DND-41 (cell line): ENCODE results near the gene COL4A6.

Source experiments
- ATAC-seq: fragments of 200-7000 bp; cut with Tn5 transposase; 3 replicates; pipeline ENCODE4 v1.9.1; 2021; ENCODE audit warnings: low read depth; ENCODE audit not compliant: insufficient read depth
- DNase-seq: peaks from one replicate; pipeline ENCODE4 v3.0.0-alpha.2; 2020
- H2AFZ ChIP-seq: 2 replicates; pipeline ENCODE4 v1.6.0; 2012; ENCODE audit warnings: low read depth, low read length
- H3K27ac ChIP-seq: 2 replicates; pipeline ENCODE4 v1.5.1; 2012; ENCODE audit warnings: low read length, inconsistent platforms
- H3K27me3 ChIP-seq: fragments of 200-600 bp; sonication (generic); 2 replicates; pipeline ENCODE4 v1.6.0; 2012; ENCODE audit warnings: low read length, mild to moderate bottlenecking, inconsistent platforms; ENCODE audit not compliant: insufficient read depth, poor library complexity
- H3K36me3 ChIP-seq: 2 replicates; pipeline ENCODE4 v1.5.1; 2012; ENCODE audit warnings: low read length, inconsistent platforms; ENCODE audit not compliant: insufficient read depth
- H3K4me1 ChIP-seq: 2 replicates; pipeline ENCODE4 v1.5.1; 2012; ENCODE audit warnings: mild to moderate bottlenecking, low read length; ENCODE audit not compliant: insufficient read depth
- H3K4me2 ChIP-seq: 2 replicates; pipeline ENCODE4 v1.6.0; 2012; ENCODE audit warnings: mild to moderate bottlenecking, moderate library complexity, low read length, inconsistent platforms; ENCODE audit not compliant: insufficient read depth
- H3K4me3 ChIP-seq, 2 experiments: fragments of 200-600 bp in 1 of 2; shearing (Covaris generic) in 1 of 2; 2 replicates each; pipeline ENCODE4 v1.5.1; 2012 to 2016; ENCODE audit warnings: inconsistent platforms in 2 of 2, low read length in 2 of 2, mild to moderate bottlenecking in 2 of 2, low read depth in 1 of 2, moderate library complexity in 1 of 2
- H3K79me2 ChIP-seq: 2 replicates; pipeline ENCODE4 v1.6.0; 2012; ENCODE audit warnings: low read length, inconsistent platforms; ENCODE audit not compliant: insufficient read depth
- H3K9ac ChIP-seq: 2 replicates; pipeline ENCODE4 v1.6.0; 2012; ENCODE audit warnings: low read depth, mild to moderate bottlenecking, inconsistent platforms, low read length, moderate library complexity
- H3K9me3 ChIP-seq: 2 replicates; pipeline ENCODE4 v1.5.1; 2012; ENCODE audit warnings: low read length, moderate library complexity, mild to moderate bottlenecking, inconsistent platforms; ENCODE audit not compliant: insufficient read depth, severe bottlenecking
- H4K20me1 ChIP-seq: 2 replicates; pipeline ENCODE4 v1.6.0; 2012; ENCODE audit warnings: low read length; ENCODE audit not compliant: insufficient read depth
- CTCF ChIP-seq: IDR thresholded peaks from 2 replicates; pipeline ENCODE4 v1.5.1; 2012; ENCODE audit warnings: borderline replicate concordance, low read length, moderate library complexity, mild to moderate bottlenecking; ENCODE audit not compliant: poor library complexity, severe bottlenecking; ENCODE audit errors: extremely low read depth
- EZH2 ChIP-seq: IDR thresholded peaks from 3 replicates; pipeline ENCODE4 v1.6.1; 2012; ENCODE audit warnings: borderline replicate concordance, low read depth, mild to moderate bottlenecking, moderate library complexity, low read length, inconsistent platforms; ENCODE audit not compliant: severe bottlenecking

COL4A6 gene

GRCh38 chrX:108298165-108298602 is 140.0 kb downstream of the COL4A6 start:
- H3K36me3 ChIP-seq, result no peaks in the 10 kb centered on the region
- no peak overlapping the region for H2AFZ ChIP-seq
- H3K9ac ChIP-seq, result no peak overlapping the region
- TF ChIP-seq CTCF (no peak), EZH2 (no peak)
- no peaks in the 10 kb centered on the region for H4K20me1 ChIP-seq
- H3K4me3 ChIP-seq, result no peak overlapping the region
- H3K4me1 ChIP-seq, result no peaks in the 10 kb centered on the region
- no peaks in the 10 kb centered on the region for H3K9me3 ChIP-seq
- no peaks in the 10 kb centered on the region for H3K79me2 ChIP-seq
- no peaks in the 10 kb centered on the region for H3K27me3 ChIP-seq
- ATAC-seq (no peak), DNase-seq (no peak)
- no peak overlapping the region for H3K27ac ChIP-seq
- H3K4me2 ChIP-seq, result no peak overlapping the region

DNA sequence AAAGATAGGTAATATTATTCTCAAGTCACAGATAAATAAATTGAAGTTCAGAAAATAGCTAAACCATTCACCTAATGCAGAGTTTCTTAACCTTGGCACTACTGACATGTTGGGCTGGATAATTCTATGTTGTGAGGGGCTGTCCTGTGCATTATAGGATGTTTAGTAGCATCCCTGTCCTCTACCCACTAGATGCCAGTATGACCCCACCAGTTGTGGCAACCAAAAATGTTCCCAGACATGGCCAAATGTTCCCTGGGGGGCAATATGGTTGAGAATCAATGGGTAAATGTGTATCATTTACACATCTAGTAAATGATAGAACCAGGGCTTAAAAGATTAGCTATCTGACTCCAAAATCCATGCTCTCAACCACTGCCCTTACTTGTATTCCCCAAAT is 140.9 kb downstream of the COL4A6 start:
- no peaks in the 10 kb centered on the region for H3K9me3 ChIP-seq
- no peak overlapping the region for H3K4me2 ChIP-seq
- no peak overlapping the region for H3K9ac ChIP-seq
- no peak overlapping the region for H2AFZ ChIP-seq
- no peaks in the 10 kb centered on the region for H3K79me2 ChIP-seq
- no peaks in the 10 kb centered on the region for H3K36me3 ChIP-seq
- TF ChIP-seq CTCF (no peak), EZH2 (no peak)
- H3K4me3 ChIP-seq, result no peak overlapping the region
- ATAC-seq (no peak), DNase-seq (no peak)
- H3K27me3 ChIP-seq, result no peaks in the 10 kb centered on the region
- no peaks in the 10 kb centered on the region for H4K20me1 ChIP-seq
- no peaks in the 10 kb centered on the region for H3K4me1 ChIP-seq
- H3K27ac ChIP-seq, result no peak overlapping the region

DNA sequence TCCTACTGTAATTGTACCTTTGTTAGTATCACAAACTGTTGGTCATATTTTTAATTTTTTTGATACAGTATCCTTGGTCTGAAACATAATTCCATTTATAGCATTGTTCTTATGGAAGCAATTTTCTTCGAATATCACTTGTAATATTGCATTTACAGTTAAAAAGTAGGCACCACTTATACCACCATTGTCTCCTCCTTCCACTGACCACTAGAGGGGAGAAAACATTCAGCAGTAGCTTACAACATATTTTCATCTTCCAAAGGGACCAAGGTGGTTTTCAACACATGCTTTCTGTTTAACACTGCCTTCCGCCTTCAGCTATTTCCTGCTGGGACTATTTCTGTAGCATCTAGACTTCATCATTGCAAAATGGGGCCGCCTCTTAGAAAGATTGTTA is 146.2 kb downstream of the COL4A6 start:
- Histone ChIP-seq H3K9me3 (no peaks in the 10 kb centered on the region), H3K9ac (no peak overlapping the region), H3K27me3 (no peaks in the 10 kb centered on the region), H3K4me2 (no peak overlapping the region), H3K4me1 (no peaks in the 10 kb centered on the region), H3K4me3 (no peak overlapping the region), H2AFZ (no peak overlapping the region), H4K20me1 (no peaks in the 10 kb centered on the region), H3K36me3 (no peaks in the 10 kb centered on the region), H3K79me2 (no peaks in the 10 kb centered on the region), H3K27ac (no peak overlapping the region)
- TF ChIP-seq EZH2 (no peak), CTCF (no peak)
- ATAC-seq (no peak), DNase-seq (no peak)

DNA sequence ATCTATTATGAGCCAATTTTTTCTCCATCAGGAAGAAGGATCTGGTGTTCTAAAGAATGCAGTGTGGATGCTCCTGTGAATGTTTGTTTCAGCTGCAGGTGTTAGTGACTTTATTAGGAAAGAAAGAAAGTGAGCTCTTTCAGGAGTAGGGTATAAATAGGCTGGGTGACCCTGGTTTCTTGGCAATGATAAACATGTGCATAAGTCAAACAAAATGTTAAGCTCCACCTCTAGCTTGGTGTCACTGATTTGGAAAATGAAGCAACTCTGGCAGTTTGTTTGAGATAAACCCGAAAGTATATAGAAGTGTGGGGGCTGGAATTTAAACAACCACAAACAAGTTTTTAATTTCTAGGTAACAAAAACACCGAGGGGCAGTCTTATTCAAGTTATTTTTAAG is 152.3 kb downstream of the COL4A6 start:
- ATAC-seq (no peak), DNase-seq (no peak)
- no peak overlapping the region for H3K4me3 ChIP-seq
- no peak overlapping the region for H2AFZ ChIP-seq
- H3K27me3 ChIP-seq, result no peaks in the 10 kb centered on the region
- H3K9me3 ChIP-seq, result no peaks in the 10 kb centered on the region
- no peaks in the 10 kb centered on the region for H4K20me1 ChIP-seq
- no peak overlapping the region for H3K27ac ChIP-seq
- no peaks in the 10 kb centered on the region for H3K4me1 ChIP-seq
- TF ChIP-seq EZH2, result no peak
- no peak for TF ChIP-seq CTCF
- no peak overlapping the region for H3K4me2 ChIP-seq
- no peak overlapping the region for H3K9ac ChIP-seq
- no peaks in the 10 kb centered on the region for H3K79me2 ChIP-seq
- H3K36me3 ChIP-seq, result no peaks in the 10 kb centered on the region
